Activated T-cell treated with anti-CD3 and anti-CD28 coated beads, Interleukin-2, amount 50 U/mL, for 4 hours (primary cell): ENCODE results near the gene S100A8. TPM values are rescaled to one million over a fixed set of nuclear protein-coding genes. Genes with fewer than 3 reads are reported as not detected.
A peak's percentile ranks its signal among the peaks of the same experiment; 100 is the strongest.
"Not testable (repeated sequence)": the region's sequence is repeated elsewhere in the genome, so short reads cannot be mapped to it uniquely, and the experiment has no call there.

Source experiments
- ATAC-seq, 2 donors: fragments of 200-7000 bp; cut with Tn5 transposase; one replicate each; pipeline ENCODE4 v1.10.0; 2021
- DNase-seq: peaks from one replicate; pipeline ENCODE4 v3.0.0-alpha.2; 2020
- H3K27me3 Mint-ChIP-seq: one replicate; pipeline ENCODE4 v1.8.0; 2021; ENCODE audit warnings: low read depth, mixed read lengths
- H3K36me3 Mint-ChIP-seq: one replicate; pipeline ENCODE4 v1.8.0; 2022; ENCODE audit warnings: mixed read lengths; ENCODE audit not compliant: insufficient read depth
- H3K4me1 Mint-ChIP-seq: one replicate; pipeline ENCODE4 v1.8.0; 2021; ENCODE audit warnings: low read depth, mixed read lengths
- H3K4me3 Mint-ChIP-seq: one replicate; pipeline ENCODE4 v1.8.0; 2021; ENCODE audit warnings: mild to moderate bottlenecking, moderate library complexity, mixed read lengths
- H3K9me3 Mint-ChIP-seq: one replicate; pipeline ENCODE4 v1.8.0; 2021; ENCODE audit warnings: mixed read lengths
- total RNA-seq, 3 donors: library from RNA; stranded (reverse); gene quantifications; one replicate each; pipeline ENCODE4 v1.2.1, GENCODE V29; 2021

The S100A8 gene
- total RNA-seq, 3 donors from 2014 or later: not detected

- H3K9me3 Mint-ChIP-seq: no peaks in the 10 kb centered on the region
- H3K36me3 Mint-ChIP-seq: no peaks in the 10 kb centered on the region
- peaks cover 44% of the 10 kb centered on the region for H3K27me3 Mint-ChIP-seq
- no peak for DNase-seq
- H3K4me1 Mint-ChIP-seq: no peaks in the 10 kb centered on the region
- ATAC-seq: no peak
- no peak overlapping the region for H3K4me3 Mint-ChIP-seq
Measured at GRCh38 chr1:153428073-153428638, 37.3 kb upstream of the S100A8 start.

GRCh38 chr1:153426809-153427208, 35.9 kb upstream of the S100A8 start:
- Mint-ChIP-seq H3K27me3 (peaks cover 44% of the 10 kb centered on the region), H3K4me3 (no peak overlapping the region), H3K4me1 (no peaks in the 10 kb centered on the region), H3K36me3 (no peaks in the 10 kb centered on the region), H3K9me3 (no peaks in the 10 kb centered on the region)
- DNase-seq (no peak), ATAC-seq (no peak)

DNA sequence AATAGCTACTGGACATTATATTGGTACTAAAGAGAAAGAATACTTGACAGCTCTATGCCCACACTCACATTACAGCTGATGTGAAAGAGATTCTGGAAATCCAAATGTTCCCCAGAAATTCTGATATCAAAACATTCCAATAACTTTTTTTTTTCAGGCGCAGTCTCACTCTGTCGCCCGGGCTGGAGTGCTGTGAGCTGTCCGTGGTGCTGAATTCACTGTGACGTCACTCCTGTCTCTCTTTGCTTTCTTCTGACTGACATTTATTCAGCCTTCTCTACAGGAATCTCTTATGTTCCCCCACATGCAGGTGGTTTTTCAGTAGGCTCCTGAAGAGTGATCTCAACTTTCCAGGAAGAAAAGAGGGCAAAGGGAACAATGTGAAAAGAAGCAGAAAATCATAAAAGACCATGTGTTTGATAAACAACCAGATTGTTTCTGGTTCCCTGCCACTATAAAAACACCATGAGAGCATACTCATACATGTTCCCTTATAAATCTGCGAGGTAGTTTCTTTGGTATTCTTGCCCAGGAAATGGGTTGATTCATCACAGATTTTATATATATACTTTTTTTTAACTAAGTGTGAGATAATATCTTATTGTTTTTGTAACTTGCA, 31.7 kb upstream of the S100A8 start:
- ATAC-seq (no peak), DNase-seq (peak; percentile 58)
- no peaks in the 10 kb centered on the region for H3K36me3 Mint-ChIP-seq
- H3K4me1 Mint-ChIP-seq: no peaks in the 10 kb centered on the region
- H3K9me3 Mint-ChIP-seq: no peaks in the 10 kb centered on the region
- peaks cover 50% of the 10 kb centered on the region for H3K27me3 Mint-ChIP-seq
- no peak overlapping the region for H3K4me3 Mint-ChIP-seq

DNA sequence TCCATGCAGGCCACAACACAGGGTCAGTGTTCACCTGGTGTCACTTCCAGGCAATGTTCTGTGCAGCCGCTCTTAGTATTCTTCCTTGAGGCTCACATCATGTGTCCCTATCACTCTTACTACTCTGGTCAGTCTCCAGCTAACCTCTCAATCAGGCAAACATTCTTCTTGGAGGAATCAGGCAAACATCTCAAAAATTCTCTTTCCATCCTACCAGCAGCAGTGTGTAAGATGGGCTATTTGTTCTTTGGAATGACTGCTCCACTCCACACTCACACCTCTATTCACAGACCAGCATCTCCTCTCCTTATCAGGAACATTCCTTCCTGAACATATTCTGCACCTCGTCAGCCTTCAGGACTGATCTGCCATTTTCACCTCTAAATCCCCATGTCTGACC, 29.4 kb upstream of the S100A8 start:
- DNase-seq (no peak), ATAC-seq (no peak)
- Mint-ChIP-seq H3K36me3 (no peaks in the 10 kb centered on the region), H3K4me3 (no peak overlapping the region), H3K4me1 (no peaks in the 10 kb centered on the region), H3K9me3 (no peaks in the 10 kb centered on the region), H3K27me3 (peaks cover 45% of the 10 kb centered on the region)

DNA sequence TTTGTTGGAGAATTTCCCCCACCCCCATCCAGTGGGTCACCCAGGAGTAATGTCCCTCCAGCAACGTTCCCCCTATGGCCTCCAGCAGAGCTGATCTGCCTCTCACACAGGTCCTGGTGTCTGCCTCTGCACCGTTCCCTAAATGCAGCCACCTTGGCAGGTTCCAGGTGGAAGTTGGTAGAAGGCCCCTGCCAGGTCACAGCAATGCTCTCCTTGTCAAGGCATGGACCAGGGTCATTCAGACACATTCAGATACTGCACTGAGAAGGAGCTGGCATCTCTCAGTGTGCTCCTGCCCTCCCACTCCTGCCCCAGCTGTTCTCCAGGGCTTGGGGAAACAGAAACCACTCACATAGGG, 28.5 kb upstream of the S100A8 start:
- H3K27me3 Mint-ChIP-seq: peaks cover 38% of the 10 kb centered on the region
- not testable (repeated sequence) for H3K9me3 Mint-ChIP-seq, H3K36me3 Mint-ChIP-seq, H3K4me3 Mint-ChIP-seq, DNase-seq, H3K4me1 Mint-ChIP-seq, ATAC-seq

DNA sequence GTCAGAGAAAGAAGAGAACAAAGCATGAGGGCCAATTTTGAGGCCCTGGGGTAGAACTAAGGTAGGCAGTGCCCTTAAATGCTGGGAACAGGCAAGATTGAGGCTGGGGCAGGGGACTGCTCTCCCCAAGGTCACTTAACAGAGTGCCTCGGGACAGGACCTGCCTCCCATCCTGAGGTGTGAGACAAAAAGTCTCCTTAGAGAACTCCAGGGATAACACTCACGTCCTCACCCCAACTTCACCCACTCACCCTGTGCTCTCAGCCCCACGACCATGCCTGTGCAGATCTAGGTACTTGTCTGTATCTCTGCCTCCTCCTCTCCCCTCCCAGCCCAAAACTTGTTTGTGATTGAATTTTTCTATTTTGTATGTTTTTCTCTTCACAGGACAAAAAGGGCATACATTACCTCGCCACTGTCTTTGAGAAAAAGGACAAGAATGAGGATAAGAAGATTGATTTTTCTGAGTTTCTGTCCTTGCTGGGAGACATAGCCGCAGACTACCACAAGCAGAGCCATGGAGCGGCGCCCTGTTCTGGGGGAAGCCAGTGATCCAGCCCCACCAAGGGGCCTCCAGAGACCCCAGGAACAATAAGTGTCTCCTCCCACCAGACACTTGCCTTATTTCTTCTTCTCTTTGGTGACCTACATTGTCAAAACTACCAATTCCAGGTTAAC, 28.0 kb upstream of the S100A8 start:
- not testable (repeated sequence) for H3K9me3 Mint-ChIP-seq, DNase-seq

GRCh38 chr1:153417136-153417888, 26.4 kb upstream of the S100A8 start:
- DNase-seq: no peak
- H3K4me1 Mint-ChIP-seq: no peaks in the 10 kb centered on the region

More for the DNA sequence above, 28.0 kb upstream of the S100A8 start:
- H3K36me3 Mint-ChIP-seq, H3K4me3 Mint-ChIP-seq, H3K4me1 Mint-ChIP-seq, ATAC-seq: not testable (repeated sequence)
- H3K27me3 Mint-ChIP-seq: peaks cover 33% of the 10 kb centered on the region

GRCh38 chr1:153415850-153416570, 25.1 kb upstream of the S100A8 start, which contains the start of gene S100A7A:
TSS of gene S100A7A (plus strand) at chr1:153416520. CDS start at chr1:153418083, 1,563 bp downstream.
- Mint-ChIP-seq H3K9me3 (no peaks in the 10 kb centered on the region), H3K36me3 (no peaks in the 10 kb centered on the region), H3K4me3 (no peak within 1 kb of the TSS), H3K27me3 (peaks cover 28% of the 10 kb centered on the region), H3K4me1 (no peaks in the 10 kb centered on the region)
- ATAC-seq (no peak), DNase-seq (no peak)

More at GRCh38 chr1:153417136-153417888, 26.4 kb upstream of the S100A8 start:
- Mint-ChIP-seq H3K4me3 (no peak overlapping the region), H3K27me3 (peaks cover 30% of the 10 kb centered on the region), H3K36me3 (no peaks in the 10 kb centered on the region), H3K9me3 (no peaks in the 10 kb centered on the region)
- ATAC-seq: no peak

DNA sequence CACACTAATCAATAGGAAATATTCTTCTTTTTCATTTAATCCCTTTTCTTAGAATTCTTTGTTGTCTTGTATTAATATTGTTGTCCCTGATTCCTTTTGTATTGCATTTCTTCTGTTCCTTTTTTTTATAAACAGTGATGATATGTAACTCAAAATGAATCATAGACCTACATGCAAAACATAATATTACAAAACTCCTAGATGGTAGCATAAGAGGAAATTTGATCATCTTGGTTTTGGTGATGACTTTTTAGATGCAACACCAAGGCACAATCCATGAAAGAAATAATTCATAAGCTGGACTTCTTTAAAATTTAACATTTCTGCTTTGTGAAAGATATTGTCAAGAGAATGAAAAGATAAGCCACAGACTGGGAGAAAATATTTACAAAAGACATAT, 23.1 kb upstream of the S100A8 start:
- H3K4me1 Mint-ChIP-seq, DNase-seq, H3K9me3 Mint-ChIP-seq, ATAC-seq, H3K4me3 Mint-ChIP-seq, H3K36me3 Mint-ChIP-seq: not testable (repeated sequence)
- peaks cover 22% of the 10 kb centered on the region for H3K27me3 Mint-ChIP-seq

- DNase-seq, ATAC-seq, H3K4me3 Mint-ChIP-seq, H3K36me3 Mint-ChIP-seq, H3K9me3 Mint-ChIP-seq: not testable (repeated sequence)
- Mint-ChIP-seq H3K4me1 (peaks cover 22% of the 10 kb centered on the region), H3K27me3 (peaks cover 34% of the 10 kb centered on the region)
Measured at GRCh38 chr1:153407274-153407673, 16.4 kb upstream of the S100A8 start.

DNA sequence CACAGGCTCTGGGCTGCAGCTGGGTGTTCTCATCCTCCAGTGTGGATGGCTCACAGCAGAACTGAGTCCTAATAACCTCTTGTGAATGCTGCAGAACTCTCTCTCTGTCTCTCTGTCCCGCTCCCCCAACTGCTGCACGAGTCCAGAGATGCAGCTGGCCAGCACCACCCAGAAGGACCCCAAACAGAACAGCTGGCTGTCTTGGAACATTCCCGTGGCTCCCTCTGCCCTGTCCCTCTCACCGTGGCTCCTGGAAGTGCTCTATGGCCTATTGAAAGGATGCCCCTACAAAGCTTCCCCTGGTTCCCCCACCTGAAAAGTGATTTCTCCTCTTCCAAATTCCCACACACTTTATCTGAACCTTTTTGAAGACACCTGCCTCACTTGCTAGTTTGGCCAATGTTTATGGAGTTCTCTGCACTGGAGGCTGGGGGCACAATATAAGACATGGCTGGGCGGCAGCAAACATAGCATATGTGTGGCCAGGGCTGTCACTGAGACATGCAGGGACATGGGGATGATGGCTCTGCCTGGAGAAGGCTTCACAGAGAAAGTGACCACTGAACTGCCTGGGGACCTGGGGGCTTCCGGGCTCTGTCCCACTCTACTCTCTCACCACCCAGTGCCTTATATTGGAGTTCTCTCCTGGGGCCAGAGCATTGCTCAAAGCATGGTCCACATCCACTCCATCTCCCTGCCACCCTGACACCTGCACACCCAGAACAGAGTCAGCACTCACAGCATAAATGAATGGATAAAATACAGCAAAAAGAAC, 15.1 kb upstream of the S100A8 start:
- not testable (repeated sequence) for H3K9me3 Mint-ChIP-seq, ATAC-seq, H3K36me3 Mint-ChIP-seq, H3K4me3 Mint-ChIP-seq, DNase-seq
- Mint-ChIP-seq H3K4me1 (peaks cover 22% of the 10 kb centered on the region), H3K27me3 (peaks cover 34% of the 10 kb centered on the region)

DNA sequence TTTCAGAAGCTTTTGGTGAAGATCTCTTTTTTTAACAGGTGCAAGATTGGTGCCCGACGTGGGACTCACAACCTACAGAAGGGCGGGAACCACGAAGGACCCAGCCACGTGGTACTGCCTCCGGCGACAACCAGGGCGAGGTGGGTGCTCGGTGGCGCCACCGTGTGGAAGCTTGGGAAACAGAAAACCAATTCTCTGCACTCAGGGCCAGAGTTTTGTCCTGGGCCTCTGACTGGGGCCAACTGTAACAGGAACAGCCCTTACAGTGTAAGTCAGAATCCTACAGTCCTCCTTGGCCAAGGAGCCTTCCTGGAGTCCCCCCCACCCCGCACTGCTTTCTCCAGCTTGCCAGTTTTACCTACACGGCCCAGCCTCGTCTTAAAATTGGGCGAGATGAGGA, 13.9 kb upstream of the S100A8 start:
- Mint-ChIP-seq H3K4me1 (peaks cover 22% of the 10 kb centered on the region), H3K36me3 (no peaks in the 10 kb centered on the region), H3K4me3 (no peak overlapping the region), H3K9me3 (no peaks in the 10 kb centered on the region), H3K27me3 (peaks cover 26% of the 10 kb centered on the region)
- DNase-seq (peak; percentile 35), ATAC-seq (peak; percentile 59 to 77)

GRCh38 chr1:153404086-153404635, 13.3 kb upstream of the S100A8 start:
- H3K4me1 Mint-ChIP-seq: peaks cover 22% of the 10 kb centered on the region
- H3K4me3 Mint-ChIP-seq: no peak overlapping the region
- H3K36me3 Mint-ChIP-seq: no peaks in the 10 kb centered on the region
- no peak for DNase-seq
- no peak for ATAC-seq
- H3K9me3 Mint-ChIP-seq: no peaks in the 10 kb centered on the region
- peaks cover 21% of the 10 kb centered on the region for H3K27me3 Mint-ChIP-seq
